Kidney (tissue), 14 donors: ENCODE data around the gene SLC35F2. TPM values are rescaled to one million over a fixed set of nuclear protein-coding genes. Genes with fewer than 3 reads are reported as not detected.
"Not testable (repeated sequence)": the region's sequence is repeated elsewhere in the genome, so short reads cannot be mapped to it uniquely, and the experiment has no call there.

Source experiments
- DNase-seq, 5 donors: peaks; one replicate each; pipeline ENCODE4 v3.0.0-alpha.2; 2013 to 2020
- FAIRE-seq: peaks from 2 replicates; lab custom pipeline; 2012; peaks lifted over from hg19 to GRCh38; lab: Jason Lieb, UNC
- H3K27ac ChIP-seq, 2 donors: one replicate each; pipeline ENCODE4 v1.7.0; 2013; ENCODE audit warnings: low read depth in 2 of 2, low read length in 2 of 2, inconsistent platforms in 1 of 2
- H3K27me3 ChIP-seq: one replicate; pipeline ENCODE4 v1.7.1; 2013; ENCODE audit warnings: low read length, inconsistent platforms; ENCODE audit not compliant: control insufficient read depth, insufficient read depth
- H3K36me3 ChIP-seq, 3 donors: one replicate each; pipeline versions ENCODE4 v1.7.0 to v1.7.1; 2013; ENCODE audit warnings: low read length in 3 of 3, control low read depth in 1 of 3, inconsistent platforms in 1 of 3; ENCODE audit not compliant: insufficient read depth in 3 of 3, control insufficient read depth in 2 of 3
- H3K4me1 ChIP-seq, 3 donors: one replicate each; pipeline versions ENCODE4 v1.7.0 to v1.7.1; 2013; ENCODE audit warnings: low read length in 3 of 3, inconsistent platforms in 1 of 3, low read depth in 1 of 3; ENCODE audit not compliant: control insufficient read depth in 2 of 3, insufficient read depth in 2 of 3
- H3K4me3 ChIP-seq, 3 donors: one replicate each; pipeline versions ENCODE4 v1.7.0 to v1.8.1; 2013; ENCODE audit warnings: low read length in 3 of 3, control low read depth in 1 of 3, inconsistent platforms in 1 of 3
- H3K9ac ChIP-seq, 3 donors: one replicate each; pipeline versions ENCODE4 v1.7.0 to v1.7.1; 2013; ENCODE audit warnings: low read length in 3 of 3, control low read depth in 1 of 3, inconsistent platforms in 1 of 3
- H3K9me3 ChIP-seq, 3 donors: one replicate each; pipeline versions ENCODE4 v1.7.0 to v1.7.1; 2013; ENCODE audit warnings: low read length in 3 of 3, control low read depth in 1 of 3, inconsistent platforms in 1 of 3; ENCODE audit not compliant: control insufficient read depth in 2 of 3, insufficient read depth in 1 of 3
- intact Hi-C: fragments of 100-400 bp; cut with DNase I; formaldehyde crosslinking; loops from one replicate; pipeline ENCODE4 v1.11.1; 2022
- polyA plus RNA-seq: library from polyadenylated mRNA; stranded (reverse); fragments of 350-450 nt; fragmentation: Illumina TruSeq; extraction: RNeasy Lipid Tissue Mini Kit (QIAGEN cat#74804); gene quantifications from one replicate; pipeline ENCODE4 v1.2.3, GENCODE V29; 2014; ENCODE audit warnings: low read depth, low replicate concordance; ENCODE audit not compliant: insufficient read depth
- total RNA-seq: library from RNA; stranded (reverse); fragmentation: NEBNext Ultra II Directional; extraction: Animal tissue kit (Norgen Biotek cat#: 25700); gene quantifications from one replicate; pipeline ENCODE4 v1.2.1, GENCODE V29; 2021
- TF ChIP-seq, protein P1 (sequence below): IDR thresholded peaks from 3 replicates; pipeline ENCODE4 v1.5.1; 2012; ENCODE audit warnings: mild to moderate bottlenecking, moderate library complexity, borderline replicate concordance; ENCODE audit not compliant: insufficient read depth; ENCODE audit errors: extremely low read depth
- donor health status: control.
- donor health status: control.
- donor health status: control.
- donor health status: control.
- donor health status: control.
- donor health status: DM: yes; HTN: yes; CAD: no.
- donor health status: Normal renal cell carcinoma (clear cell type).

SLC35F2 gene
- total and polyA plus RNA-seq, 2 donors from 2014 or later, result 10.2 to 16.6 TPM

GRCh38 chr11:107776062-107776461 lies 82.5 kb downstream of the SLC35F2 start:
- TF ChIP-seq, protein P1, sequence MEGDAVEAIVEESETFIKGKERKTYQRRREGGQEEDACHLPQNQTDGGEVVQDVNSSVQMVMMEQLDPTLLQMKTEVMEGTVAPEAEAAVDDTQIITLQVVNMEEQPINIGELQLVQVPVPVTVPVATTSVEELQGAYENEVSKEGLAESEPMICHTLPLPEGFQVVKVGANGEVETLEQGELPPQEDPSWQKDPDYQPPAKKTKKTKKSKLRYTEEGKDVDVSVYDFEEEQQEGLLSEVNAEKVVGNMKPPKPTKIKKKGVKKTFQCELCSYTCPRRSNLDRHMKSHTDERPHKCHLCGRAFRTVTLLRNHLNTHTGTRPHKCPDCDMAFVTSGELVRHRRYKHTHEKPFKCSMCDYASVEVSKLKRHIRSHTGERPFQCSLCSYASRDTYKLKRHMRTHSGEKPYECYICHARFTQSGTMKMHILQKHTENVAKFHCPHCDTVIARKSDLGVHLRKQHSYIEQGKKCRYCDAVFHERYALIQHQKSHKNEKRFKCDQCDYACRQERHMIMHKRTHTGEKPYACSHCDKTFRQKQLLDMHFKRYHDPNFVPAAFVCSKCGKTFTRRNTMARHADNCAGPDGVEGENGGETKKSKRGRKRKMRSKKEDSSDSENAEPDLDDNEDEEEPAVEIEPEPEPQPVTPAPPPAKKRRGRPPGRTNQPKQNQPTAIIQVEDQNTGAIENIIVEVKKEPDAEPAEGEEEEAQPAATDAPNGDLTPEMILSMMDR, result no peak
- DNase-seq (no peak), FAIRE-seq (no peak)
- no peaks in the 10 kb centered on the region for H3K36me3 ChIP-seq
- H3K4me1 ChIP-seq, result peaks cover 0 to 2% (median 0%) of the 10 kb centered on the region in 3 donors
- no peaks in the 10 kb centered on the region for H3K9me3 ChIP-seq
- H3K27me3 ChIP-seq, result no peaks in the 10 kb centered on the region
- H3K9ac ChIP-seq, result no peak overlapping the region
- intact Hi-C loops, result no loop called here
- no peak overlapping the region for H3K27ac ChIP-seq
- H3K4me3 ChIP-seq, result no peak overlapping the region

- no peaks in the 10 kb centered on the region for H3K9me3 ChIP-seq
- H3K27me3 ChIP-seq, result no peaks in the 10 kb centered on the region
- intact Hi-C loops, result no loop called here
- TF ChIP-seq, protein P1, result no peak
- H3K4me1 ChIP-seq, result no peaks in the 10 kb centered on the region
- DNase-seq, result peak in 1 of 5 donors; percentile 2
- no peak overlapping the region for H3K4me3 ChIP-seq
- no peak for FAIRE-seq
- H3K9ac ChIP-seq, result no peak overlapping the region
- H3K36me3 ChIP-seq, result no peaks in the 10 kb centered on the region
- no peak overlapping the region for H3K27ac ChIP-seq
Measured at GRCh38 chr11:107770551-107770951, 88.0 kb downstream of the SLC35F2 start.

- no peak overlapping the region for H3K27ac ChIP-seq
- no peak for FAIRE-seq
- no peak for DNase-seq
- H3K4me3 ChIP-seq, result no peak overlapping the region
- H3K27me3 ChIP-seq, result no peaks in the 10 kb centered on the region
- TF ChIP-seq, protein P1, result no peak
- no peaks in the 10 kb centered on the region for H3K9me3 ChIP-seq
- H3K9ac ChIP-seq, result no peak overlapping the region
- intact Hi-C loops, result no loop called here
- no peaks in the 10 kb centered on the region for H3K36me3 ChIP-seq
- no peaks in the 10 kb centered on the region for H3K4me1 ChIP-seq
Measured at GRCh38 chr11:107769189-107769588, 89.4 kb downstream of the SLC35F2 start.

DNA sequence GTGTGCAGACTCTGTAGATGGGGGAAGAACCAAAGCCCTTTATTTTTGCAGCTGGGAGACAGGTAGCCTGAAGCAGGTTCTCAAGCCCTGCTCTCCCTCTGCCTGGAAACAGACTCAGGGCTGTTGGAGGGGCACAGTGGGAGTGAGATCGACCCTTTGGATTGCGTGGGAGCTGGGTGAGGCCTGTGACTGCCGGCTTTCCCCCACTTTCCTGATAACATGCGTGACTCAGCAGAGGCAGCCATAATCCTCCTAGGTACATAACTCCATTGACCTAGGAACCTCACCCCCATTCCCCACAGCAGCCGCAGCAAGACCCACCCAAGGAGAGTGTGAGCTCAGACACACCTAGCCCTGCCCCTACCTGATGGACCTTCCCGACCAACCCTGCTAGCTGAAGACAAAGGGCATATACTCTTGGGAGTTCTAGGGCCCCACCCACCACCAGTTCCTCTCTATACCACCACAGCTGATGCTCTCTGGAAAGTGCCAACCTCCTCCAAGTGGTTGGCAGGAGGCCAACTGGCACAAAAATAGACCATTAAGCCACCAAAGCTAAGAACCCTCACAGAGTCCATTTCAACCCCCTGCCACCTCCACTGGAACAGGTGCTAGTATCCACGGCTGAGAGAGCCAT lies 99.8 kb downstream of the SLC35F2 start:
- H3K4me1 ChIP-seq, DNase-seq, intact Hi-C loops, H3K9me3 ChIP-seq, FAIRE-seq, H3K36me3 ChIP-seq, H3K27me3 ChIP-seq, H3K27ac ChIP-seq, H3K4me3 ChIP-seq, H3K9ac ChIP-seq: not testable (repeated sequence)
